SK-N-SH (cell line): Measurements from ENCODE around the gene SMARCC1. TPM values are rescaled to one million over a fixed set of nuclear protein-coding genes. Genes with fewer than 3 reads are reported as not detected.

ENCODE experiments used
- CTCF ChIA-PET: fragments of 300-600, 350-600 bp; formaldehyde crosslinking; extraction: SDS; loops from one replicate; lab custom pipeline; 2021; lab: Yijun Ruan, JAX
- POLR2A ChIA-PET: fragments of 350-600 bp; sonication (Branson Sonifier 250); formaldehyde crosslinking; extraction: SDS; loops from one replicate; lab custom pipeline; 2020; ENCODE audit warnings: antibody characterized with exemption, inconsistent platforms; lab: Yijun Ruan, JAX
- DNase-seq: peaks from one replicate; pipeline ENCODE4 v3.0.0; 2012
- H2AFZ ChIP-seq: fragments of 200-600 bp; sonication (generic); 2 replicates; pipeline ENCODE4 v1.8.1; 2016; ENCODE audit warnings: antibody characterized with exemption, mild to moderate bottlenecking, low read depth
- H3F3A ChIP-seq: fragments of 200-600 bp; sonication (generic); replicated peaks from 2 replicates; pipeline ENCODE3; 2016; ENCODE audit warnings: antibody characterized with exemption, mild to moderate bottlenecking; ENCODE audit not compliant: insufficient read depth
- H3K27ac ChIP-seq, 2 experiments: fragments of 200-500 bp in 1 of 2; fragments of 200-600 bp in 1 of 2; sonication (Bioruptor generic) in 1 of 2; sonication (generic), shearing (Covaris generic) in 1 of 2; 2 replicates each; pipeline versions ENCODE4 v1.5.1 to v1.6.1; 2014 to 2016; ENCODE audit warnings: low read depth in 2 of 2, inconsistent platforms in 1 of 2, low read length in 1 of 2, mild to moderate bottlenecking in 1 of 2, mixed read lengths in 1 of 2
- H3K27me3 ChIP-seq: fragments of 200-600 bp; sonication (generic), shearing (Covaris generic); 2 replicates; pipeline ENCODE4 v1.6.1; 2016; ENCODE audit warnings: mixed run types; ENCODE audit not compliant: insufficient read depth
- H3K36me3 ChIP-seq, 2 experiments: fragments of 200-500 bp in 1 of 2; fragments of 200-600 bp in 1 of 2; sonication (Bioruptor generic) in 1 of 2; sonication (generic) in 1 of 2; replicated peaks in 1 of 2; 2 replicates each; pipeline versions ENCODE3 to v1.5.1; 2014 to 2016; ENCODE audit warnings: low read length in 1 of 2, mild to moderate bottlenecking in 1 of 2; ENCODE audit not compliant: insufficient read depth in 2 of 2, control insufficient read depth in 1 of 2
- H3K4me1 ChIP-seq, 2 experiments: fragments of 200-500 bp in 1 of 2; fragments of 200-600 bp in 1 of 2; sonication (Bioruptor generic) in 1 of 2; sonication (generic), shearing (Covaris generic) in 1 of 2; 2 replicates each; pipeline versions ENCODE4 v1.5.1 to v1.6.1; 2014 to 2016; ENCODE audit warnings: low read depth in 1 of 2, low read length in 1 of 2, mixed run types in 1 of 2; ENCODE audit not compliant: insufficient read depth in 2 of 2, control insufficient read depth in 1 of 2
- H3K4me2 ChIP-seq: fragments of 200-600 bp; sonication (generic), shearing (Covaris generic); 2 replicates; pipeline ENCODE4 v1.6.1; 2017; ENCODE audit warnings: mixed run types
- H3K4me3 ChIP-seq, 2 experiments: fragments of 200-500 bp in 1 of 2; fragments of 200-600 bp in 1 of 2; sonication (Bioruptor generic) in 1 of 2; sonication (generic), shearing (Covaris generic) in 1 of 2; 2 replicates each; pipeline versions ENCODE4 v1.5.1 to v1.8.1; 2014 to 2016; ENCODE audit warnings: low read depth in 2 of 2, inconsistent platforms in 1 of 2, low read length in 1 of 2, mild to moderate bottlenecking in 1 of 2, mixed read lengths in 1 of 2, moderate library complexity in 1 of 2
- H3K79me2 ChIP-seq: fragments of 200-600 bp; sonication (generic); 2 replicates; pipeline ENCODE4 v1.8.1; 2017; ENCODE audit warnings: mild to moderate bottlenecking; ENCODE audit not compliant: insufficient read depth
- H3K9ac ChIP-seq: fragments of 200-600 bp; sonication (generic); 2 replicates; pipeline ENCODE4 v1.6.1; 2017; ENCODE audit warnings: mixed run types
- H3K9me2 ChIP-seq: fragments of 200-600 bp; sonication (generic); 2 replicates; pipeline ENCODE4 v1.6.1; 2017; ENCODE audit warnings: mixed run types
- H3K9me3 ChIP-seq: fragments of 200-600 bp; sonication (generic); 2 replicates; pipeline ENCODE4 v1.6.1; 2017; ENCODE audit warnings: mixed run types, mild to moderate bottlenecking, moderate library complexity
- H4K20me1 ChIP-seq: fragments of 200-600 bp; sonication (generic); 2 replicates; pipeline ENCODE4 v1.6.1; 2017; ENCODE audit warnings: mild to moderate bottlenecking, mixed run types; ENCODE audit not compliant: insufficient read depth
- CHD2 ChIP-seq: fragments of 150-350 bp; IDR thresholded peaks from 2 replicates; pipeline ENCODE4 v1.6.1; 2018; ENCODE audit warnings: low read length; ENCODE audit not compliant: partially characterized antibody
- EP300 ChIP-seq, 2 experiments: IDR thresholded peaks; 2 replicates each; pipeline versions ENCODE4 v1.4.0 to v1.6.1; 2012; ENCODE audit warnings: borderline replicate concordance in 1 of 2, low read depth in 1 of 2, low read length in 1 of 2
- EZH2phosphoT487 ChIP-seq: fragments of 200-600 bp; sonication (generic); IDR thresholded peaks from 2 replicates; pipeline ENCODE4 v1.6.1; 2017; ENCODE audit warnings: low read depth, mixed run types, mild to moderate bottlenecking, antibody characterized with exemption, moderate library complexity, borderline replicate concordance
- GATA2 ChIP-seq: sonication (generic); formaldehyde crosslinking; IDR thresholded peaks from 2 replicates; pipeline ENCODE4 v1.5.0; 2020; ENCODE audit warnings: mild to moderate bottlenecking, missing genetic modification reagents
- JUND ChIP-seq: IDR thresholded peaks from 2 replicates; pipeline ENCODE4 v1.4.0; 2012
- NRF1 ChIP-seq: IDR thresholded peaks from 2 replicates; pipeline ENCODE4 v1.6.1; 2012; ENCODE audit warnings: low read depth, mild to moderate bottlenecking, low read length
- RFX5 ChIP-seq: IDR thresholded peaks from 2 replicates; pipeline ENCODE4 v1.6.1; 2012; ENCODE audit warnings: mild to moderate bottlenecking, improper control_type of control experiment, low read length
- RXRA ChIP-seq: IDR thresholded peaks from 2 replicates; pipeline ENCODE4 v1.4.0; 2012; ENCODE audit warnings: low read depth, mild to moderate bottlenecking, borderline replicate concordance
- TCF12 ChIP-seq: IDR thresholded peaks from 2 replicates; pipeline ENCODE4 v1.4.0; 2012
- YY1 ChIP-seq: IDR thresholded peaks from 2 replicates; pipeline ENCODE4 v1.4.0; 2012; ENCODE audit warnings: low read depth, mild to moderate bottlenecking
- WGBS: methylation state at CpG from one replicate; pipeline ENCODE4 v1.1.6; 2017; ENCODE audit warnings: low lambda C conversion rate; 5-methylcytosine and 5-hydroxymethylcytosine counted together
- polyA plus RNA-seq, 3 experiments: library from polyadenylated mRNA; depleted of rRNA; stranded (reverse); fragments of >200 nt; gene quantifications; 2 replicates each; pipeline ENCODE4 v1.2.3, GENCODE V29; 2012
- TF ChIP-seq, protein P1 (sequence below): IDR thresholded peaks from 2 replicates; pipeline ENCODE4 v1.4.0; 2012; ENCODE audit warnings: low read depth
- TF ChIP-seq, protein P2 (sequence below): IDR thresholded peaks from 2 replicates; pipeline ENCODE4 v1.6.1; 2012; ENCODE audit warnings: mild to moderate bottlenecking, low read depth, low read length, moderate library complexity
- TF ChIP-seq, protein P3 (sequence below): fragments of 200-600 bp; sonication (generic); IDR thresholded peaks from 2 replicates; pipeline ENCODE4 v1.6.1; 2017; ENCODE audit warnings: antibody characterized with exemption, mild to moderate bottlenecking, moderate library complexity

SMARCC1 gene
- polyA plus RNA-seq, 1 of the 3 experiments (the other 2 are of a cell fraction) = 16.5 TPM

GRCh38 chr3:47554335-47554734, 227.4 kb downstream of the SMARCC1 start:
- no peak overlapping the region for H3K4me2 ChIP-seq
- peaks cover 2% of the 10 kb centered on the region for H3F3A ChIP-seq
- H2AFZ ChIP-seq = no peak overlapping the region
- POLR2A ChIA-PET = no interaction called here
- H3K79me2 ChIP-seq = no peaks in the 10 kb centered on the region
- DNase-seq = no peak
- CTCF ChIA-PET = interaction anchor here (1.2 kb wide), 1 partner anchor 20 kb away, joined by 3 read pairs; no protein-coding TSS in a partner anchor
- no peak for TF ChIP-seq NRF1
- TF ChIP-seq, protein P1, sequence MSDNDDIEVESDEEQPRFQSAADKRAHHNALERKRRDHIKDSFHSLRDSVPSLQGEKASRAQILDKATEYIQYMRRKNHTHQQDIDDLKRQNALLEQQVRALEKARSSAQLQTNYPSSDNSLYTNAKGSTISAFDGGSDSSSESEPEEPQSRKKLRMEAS = no peak
- no peak for TF ChIP-seq RXRA
- TF ChIP-seq, protein P2, sequence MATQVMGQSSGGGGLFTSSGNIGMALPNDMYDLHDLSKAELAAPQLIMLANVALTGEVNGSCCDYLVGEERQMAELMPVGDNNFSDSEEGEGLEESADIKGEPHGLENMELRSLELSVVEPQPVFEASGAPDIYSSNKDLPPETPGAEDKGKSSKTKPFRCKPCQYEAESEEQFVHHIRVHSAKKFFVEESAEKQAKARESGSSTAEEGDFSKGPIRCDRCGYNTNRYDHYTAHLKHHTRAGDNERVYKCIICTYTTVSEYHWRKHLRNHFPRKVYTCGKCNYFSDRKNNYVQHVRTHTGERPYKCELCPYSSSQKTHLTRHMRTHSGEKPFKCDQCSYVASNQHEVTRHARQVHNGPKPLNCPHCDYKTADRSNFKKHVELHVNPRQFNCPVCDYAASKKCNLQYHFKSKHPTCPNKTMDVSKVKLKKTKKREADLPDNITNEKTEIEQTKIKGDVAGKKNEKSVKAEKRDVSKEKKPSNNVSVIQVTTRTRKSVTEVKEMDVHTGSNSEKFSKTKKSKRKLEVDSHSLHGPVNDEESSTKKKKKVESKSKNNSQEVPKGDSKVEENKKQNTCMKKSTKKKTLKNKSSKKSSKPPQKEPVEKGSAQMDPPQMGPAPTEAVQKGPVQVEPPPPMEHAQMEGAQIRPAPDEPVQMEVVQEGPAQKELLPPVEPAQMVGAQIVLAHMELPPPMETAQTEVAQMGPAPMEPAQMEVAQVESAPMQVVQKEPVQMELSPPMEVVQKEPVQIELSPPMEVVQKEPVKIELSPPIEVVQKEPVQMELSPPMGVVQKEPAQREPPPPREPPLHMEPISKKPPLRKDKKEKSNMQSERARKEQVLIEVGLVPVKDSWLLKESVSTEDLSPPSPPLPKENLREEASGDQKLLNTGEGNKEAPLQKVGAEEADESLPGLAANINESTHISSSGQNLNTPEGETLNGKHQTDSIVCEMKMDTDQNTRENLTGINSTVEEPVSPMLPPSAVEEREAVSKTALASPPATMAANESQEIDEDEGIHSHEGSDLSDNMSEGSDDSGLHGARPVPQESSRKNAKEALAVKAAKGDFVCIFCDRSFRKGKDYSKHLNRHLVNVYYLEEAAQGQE = no peak
- no peak for TF ChIP-seq TCF12
- no peak for TF ChIP-seq JUND
- no peak for TF ChIP-seq EP300 (IDR thresholded peaks at IDR 0.05; ENCODE audit: borderline replicate concordance in 1 of 2, low read depth in 1 of 2, low read length in 1 of 2)
- no peak for TF ChIP-seq CHD2
- no peak for TF ChIP-seq GATA2 (CRISPR knock-in tag)
- TF ChIP-seq YY1 = no peak
- no peak for TF ChIP-seq EZH2phosphoT487
- no peak for TF ChIP-seq RFX5
- TF ChIP-seq, protein P3, sequence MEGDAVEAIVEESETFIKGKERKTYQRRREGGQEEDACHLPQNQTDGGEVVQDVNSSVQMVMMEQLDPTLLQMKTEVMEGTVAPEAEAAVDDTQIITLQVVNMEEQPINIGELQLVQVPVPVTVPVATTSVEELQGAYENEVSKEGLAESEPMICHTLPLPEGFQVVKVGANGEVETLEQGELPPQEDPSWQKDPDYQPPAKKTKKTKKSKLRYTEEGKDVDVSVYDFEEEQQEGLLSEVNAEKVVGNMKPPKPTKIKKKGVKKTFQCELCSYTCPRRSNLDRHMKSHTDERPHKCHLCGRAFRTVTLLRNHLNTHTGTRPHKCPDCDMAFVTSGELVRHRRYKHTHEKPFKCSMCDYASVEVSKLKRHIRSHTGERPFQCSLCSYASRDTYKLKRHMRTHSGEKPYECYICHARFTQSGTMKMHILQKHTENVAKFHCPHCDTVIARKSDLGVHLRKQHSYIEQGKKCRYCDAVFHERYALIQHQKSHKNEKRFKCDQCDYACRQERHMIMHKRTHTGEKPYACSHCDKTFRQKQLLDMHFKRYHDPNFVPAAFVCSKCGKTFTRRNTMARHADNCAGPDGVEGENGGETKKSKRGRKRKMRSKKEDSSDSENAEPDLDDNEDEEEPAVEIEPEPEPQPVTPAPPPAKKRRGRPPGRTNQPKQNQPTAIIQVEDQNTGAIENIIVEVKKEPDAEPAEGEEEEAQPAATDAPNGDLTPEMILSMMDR = no peak
- H3K9me3 ChIP-seq = no peaks in the 10 kb centered on the region
- WGBS = 61% methylated on average over 6 of the region's 6 CpGs
- H3K36me3 ChIP-seq = no peaks in the 10 kb centered on the region
- no peaks in the 10 kb centered on the region for H3K9me2 ChIP-seq
- no peak overlapping the region for H3K9ac ChIP-seq
- H3K27me3 ChIP-seq = no peaks in the 10 kb centered on the region; the same call in 1 of the 2 replicates
- no peaks in the 10 kb centered on the region for H3K4me1 ChIP-seq
- H3K4me3 ChIP-seq = no peak overlapping the region
- no peak overlapping the region for H3K27ac ChIP-seq
- no peaks in the 10 kb centered on the region for H4K20me1 ChIP-seq
